SK-N-MC (cell line): ENCODE measurements around the gene FBXL17.

ENCODE experiments used
- EZH2 ChIP-seq: fragments of 200-600 bp; sonication (generic); IDR thresholded peaks from one replicate; pipeline ENCODE4 v1.6.1; 2017; ENCODE audit warnings: antibody characterized with exemption
- POLR2AphosphoS5 ChIP-seq: IDR thresholded peaks from 2 replicates; pipeline ENCODE4 v1.6.1; 2012; ENCODE audit warnings: mild to moderate bottlenecking, low read depth, low read length, borderline replicate concordance

DNA sequence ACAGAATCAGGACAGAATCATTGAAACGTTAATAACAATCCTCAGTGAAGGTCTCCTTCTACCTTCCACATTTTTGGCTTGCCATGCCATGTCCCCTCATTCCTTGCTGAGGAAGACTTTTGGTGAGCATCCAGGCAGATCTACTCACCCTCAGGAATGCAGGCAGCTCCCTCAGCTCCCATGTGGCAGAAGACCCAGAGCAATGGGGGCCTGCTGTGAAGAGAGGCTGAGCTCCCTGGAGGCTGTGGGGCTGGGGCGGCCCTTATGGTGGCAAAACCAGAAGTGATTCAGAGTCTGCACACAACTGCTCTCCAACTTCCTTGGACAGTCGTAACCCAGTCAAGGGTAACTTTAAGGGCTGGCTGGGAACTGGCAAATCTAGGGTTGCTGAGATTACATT lies 463.9 kb downstream of the FBXL17 start:
- no peak for TF ChIP-seq POLR2AphosphoS5
- TF ChIP-seq EZH2, result no peak
